Stimulated activated CD8-positive, alpha-beta memory T cell treated with anti-CD3 and anti-CD28 coated beads, Interleukin-4, amount 100 ng/mL, for 48 hours (primary cell): ENCODE data around the gene OR5AC2.

Experiments used
- DNase-seq: peaks from one replicate; pipeline ENCODE4 v3.0.0-alpha.2; 2020

OR5AC2 gene, protein sequence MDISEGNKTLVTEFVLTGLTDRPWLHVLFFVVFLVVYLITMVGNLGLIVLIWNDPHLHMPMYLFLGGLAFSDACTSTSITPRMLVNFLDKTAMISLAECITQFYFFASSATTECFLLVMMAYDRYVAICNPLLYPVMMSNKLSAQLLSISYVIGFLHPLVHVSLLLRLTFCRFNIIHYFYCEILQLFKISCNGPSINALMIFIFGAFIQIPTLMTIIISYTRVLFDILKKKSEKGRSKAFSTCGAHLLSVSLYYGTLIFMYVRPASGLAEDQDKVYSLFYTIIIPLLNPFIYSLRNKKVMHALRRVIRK

GRCh38 chr3:98086873-98087272 lies at the start of gene OR5AC2:
Gene OR5AC2 (plus strand): TSS chr3:98087173. CDS start chr3:98087173, 0 bp downstream.
- no peak for DNase-seq

- DNase-seq, result no peak
Measured at GRCh38 chr3:98038286-98038685, 48.7 kb upstream of the OR5AC2 start.

- no peak for DNase-seq
Measured at GRCh38 chr3:98038876-98039275, 48.1 kb upstream of the OR5AC2 start.

DNA sequence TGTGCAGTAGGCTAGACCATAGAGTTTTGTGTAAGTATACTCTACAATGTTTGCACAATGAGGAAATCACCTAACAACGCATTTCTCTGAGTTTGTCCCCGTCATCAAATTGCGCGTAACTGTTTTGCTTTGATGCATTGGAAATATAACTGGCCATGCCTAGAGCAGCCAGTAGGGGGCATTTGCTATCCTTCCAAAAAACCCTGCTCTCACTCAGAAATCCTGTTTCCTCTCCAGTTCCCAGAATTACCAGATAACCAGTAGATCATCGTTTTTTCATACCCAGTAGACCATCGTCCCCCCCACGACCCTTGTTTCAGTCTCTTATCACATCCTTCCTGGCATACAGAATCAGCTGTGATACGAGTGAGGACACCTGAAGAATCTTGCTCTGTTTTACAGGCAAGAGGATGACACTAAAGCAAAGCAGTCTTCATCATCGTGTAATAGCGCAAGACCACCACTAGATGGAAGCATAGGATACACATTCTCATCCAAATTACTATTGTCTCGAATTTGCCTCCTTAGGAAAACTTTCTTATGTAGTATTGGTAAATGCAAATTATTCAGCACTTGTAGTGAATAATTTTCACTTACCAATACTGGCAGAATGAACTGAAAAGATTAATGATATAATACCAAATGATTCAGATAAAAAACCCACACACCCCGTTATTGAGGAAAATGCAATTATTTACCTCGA lies 47.5 kb upstream of the OR5AC2 start:
- DNase-seq, result peak; percentile 80

GRCh38 chr3:98041350-98041749 lies 45.6 kb upstream of the OR5AC2 start:
- no peak for DNase-seq

DNA sequence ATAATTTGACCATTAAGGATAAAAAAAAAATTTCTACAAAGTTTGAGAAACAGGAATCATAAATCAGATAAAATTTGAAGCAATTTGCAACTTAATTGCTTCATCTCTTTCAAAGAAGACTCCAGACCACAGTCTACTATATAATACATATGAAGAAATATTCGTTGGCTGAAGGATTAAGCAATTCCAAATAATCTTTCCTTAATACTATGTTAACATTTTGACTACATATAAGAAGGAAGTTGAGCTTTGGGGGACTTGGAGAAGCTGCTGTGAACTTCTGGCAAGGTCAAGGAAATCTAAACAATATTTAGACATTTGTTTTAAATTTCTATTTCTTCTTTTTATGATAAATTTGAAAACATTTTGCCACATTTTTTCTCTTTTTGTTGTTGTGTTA lies 38.4 kb upstream of the OR5AC2 start:
- no peak for DNase-seq

GRCh38 chr3:98049271-98049670 lies 37.7 kb upstream of the OR5AC2 start:
- no peak for DNase-seq

DNA sequence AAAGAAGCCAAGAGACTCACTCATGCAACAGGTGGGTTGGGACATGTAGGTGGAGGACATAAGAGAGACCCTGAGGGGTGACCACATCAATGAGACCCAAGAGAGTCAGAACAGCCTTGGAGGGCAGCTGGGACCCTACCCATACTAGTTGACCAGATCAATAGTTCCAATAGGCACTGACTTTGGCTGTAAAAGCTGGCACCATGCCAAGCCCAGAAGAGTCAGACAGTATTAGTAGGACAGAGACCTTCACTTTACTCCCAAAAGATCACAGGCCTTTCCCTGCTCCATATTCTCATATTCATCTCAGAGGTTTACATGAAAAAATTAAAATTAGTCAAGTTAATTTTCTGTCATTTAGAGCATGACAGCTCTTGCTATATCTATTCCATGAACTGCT lies 30.9 kb upstream of the OR5AC2 start:
- DNase-seq, result no peak

DNA sequence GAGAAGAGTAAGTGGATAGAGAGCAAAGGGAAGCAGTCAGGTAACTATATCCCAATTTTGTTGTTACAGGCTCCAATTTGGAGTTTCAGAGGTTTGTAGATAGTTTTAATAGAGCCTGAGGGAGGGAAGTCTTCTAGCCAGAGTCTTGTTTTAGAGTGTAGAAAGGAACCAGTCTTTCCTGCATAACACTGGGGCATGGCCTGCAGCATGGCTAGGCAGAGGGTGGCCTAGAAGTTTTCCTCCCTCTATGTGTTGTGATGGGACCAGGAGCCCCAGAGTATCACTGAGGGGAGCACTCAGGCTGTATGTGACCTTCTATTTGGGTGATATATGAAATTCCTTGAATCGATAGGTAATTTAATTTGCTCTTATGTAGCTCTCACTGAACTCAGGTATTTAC lies 29.3 kb upstream of the OR5AC2 start:
- no peak for DNase-seq

GRCh38 chr3:98058244-98058960 lies 28.6 kb upstream of the OR5AC2 start:
- no peak for DNase-seq

DNA sequence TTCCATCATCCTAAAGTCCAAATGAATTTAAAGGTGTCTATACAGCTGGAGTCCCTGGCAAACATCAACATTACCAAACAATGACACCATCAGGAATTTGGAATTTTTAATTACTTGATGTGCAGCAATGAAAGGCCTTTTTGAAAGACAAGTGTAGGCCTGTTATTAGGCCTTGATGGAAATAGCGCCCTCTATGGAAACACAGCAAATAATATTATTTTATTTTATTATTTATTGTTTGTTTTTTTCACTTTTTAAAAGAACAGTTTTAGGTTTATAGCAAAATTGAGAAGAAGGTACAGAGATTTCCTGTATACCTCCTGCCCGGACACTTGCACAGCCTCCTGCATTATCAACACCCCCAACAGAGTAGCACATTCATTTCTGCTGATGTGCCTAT lies 18.1 kb upstream of the OR5AC2 start:
- DNase-seq, result no peak

GRCh38 chr3:98070840-98071239 lies 16.1 kb upstream of the OR5AC2 start:
- DNase-seq, result no peak

DNA sequence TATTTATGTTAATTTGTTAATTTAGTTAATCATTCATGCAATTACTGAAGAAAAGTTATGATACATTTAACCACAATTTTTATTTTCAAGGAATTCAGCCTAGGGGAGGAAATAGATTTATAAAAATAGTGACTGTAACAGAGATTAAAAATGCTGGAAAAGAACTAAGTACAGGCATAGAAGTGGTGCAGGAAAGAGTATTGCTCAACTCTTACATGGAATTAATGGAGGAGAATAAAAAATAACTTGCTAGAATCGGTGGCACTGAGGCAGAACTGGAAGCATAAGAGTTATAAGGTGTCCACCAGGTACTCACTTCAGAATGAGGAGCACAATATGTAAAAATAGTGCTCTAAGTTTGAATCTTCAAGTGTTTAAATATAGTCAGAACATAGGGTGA lies 13.5 kb upstream of the OR5AC2 start:
- no peak for DNase-seq

DNA sequence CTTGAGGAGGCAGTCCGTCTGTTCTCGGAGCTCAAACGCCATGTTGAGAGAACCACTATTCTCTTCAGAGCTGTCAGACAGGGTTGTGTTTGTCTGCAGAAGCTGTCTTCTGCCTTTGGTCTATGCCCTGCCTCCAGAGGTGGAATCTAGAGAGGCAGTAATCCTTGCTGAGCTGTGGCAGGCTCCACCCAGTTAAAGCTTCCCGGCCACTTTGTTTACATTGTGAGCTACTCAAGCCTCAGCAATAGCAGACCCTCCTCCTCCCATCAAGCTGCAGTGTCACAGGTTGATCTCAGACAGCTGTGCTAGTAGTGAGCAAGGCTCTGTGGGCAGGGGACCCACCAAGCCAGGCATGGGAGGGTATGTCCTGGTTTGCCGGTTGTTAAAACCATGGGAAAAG lies 8.9 kb downstream of the OR5AC2 start:
- no peak for DNase-seq

GRCh38 chr3:98099848-98100247 lies 12.9 kb downstream of the OR5AC2 start:
- no peak for DNase-seq

GRCh38 chr3:98108162-98108561 lies 21.2 kb downstream of the OR5AC2 start:
- DNase-seq, result no peak

GRCh38 chr3:98109807-98110549 lies 23.0 kb downstream of the OR5AC2 start:
- no peak for DNase-seq

GRCh38 chr3:98110550-98110908 lies 23.6 kb downstream of the OR5AC2 start:
- no peak for DNase-seq

DNA sequence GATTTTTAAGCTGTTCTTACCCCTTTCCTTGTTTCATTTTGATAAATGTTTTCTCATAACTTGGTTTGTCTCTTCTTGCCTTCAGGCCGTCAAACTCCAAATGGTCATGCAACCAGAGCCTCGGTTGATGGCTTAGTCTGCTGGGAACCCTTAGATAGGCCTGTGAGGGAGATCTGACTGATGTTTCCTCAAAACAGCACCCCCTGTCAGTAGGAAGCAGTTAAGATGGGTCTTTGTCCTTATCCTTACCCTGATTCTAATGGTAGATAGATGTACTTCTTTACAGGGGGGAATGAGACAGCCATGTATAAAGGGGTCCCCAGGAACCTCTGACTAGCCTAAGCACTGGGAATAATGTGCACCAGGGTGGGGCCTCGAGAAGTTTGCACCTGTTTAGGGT lies 27.3 kb downstream of the OR5AC2 start:
- DNase-seq, result no peak

- no peak for DNase-seq
Measured at GRCh38 chr3:98115717-98116116, 28.7 kb downstream of the OR5AC2 start.

- DNase-seq, result no peak
Measured at GRCh38 chr3:98130421-98130820, 43.4 kb downstream of the OR5AC2 start, which contains the start of gene OR5H1. Gene OR5H1 (plus strand): TSS chr3:98130721. CDS start chr3:98132698, 1,977 bp downstream.

DNA sequence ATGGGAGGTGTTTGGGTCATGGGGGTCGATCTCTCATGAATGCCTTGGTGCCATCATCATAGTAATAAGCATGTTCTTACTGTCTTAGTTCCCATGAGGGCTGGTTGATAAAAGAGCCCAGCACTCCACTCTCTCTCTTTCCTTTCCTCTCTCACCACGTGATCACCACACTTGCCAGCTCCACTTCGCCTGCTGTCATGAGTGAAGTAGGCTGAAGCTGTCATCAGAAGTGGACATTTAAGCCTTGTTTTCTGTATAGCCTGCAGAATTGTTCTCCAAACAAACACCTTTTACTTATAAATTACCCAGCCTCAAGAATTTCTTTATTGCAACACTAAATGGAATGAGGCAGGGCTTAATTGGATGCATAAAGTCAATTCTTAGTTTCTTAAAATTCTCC lies 49.7 kb downstream of the OR5AC2 start:
- no peak for DNase-seq
